ENCODE data around the gene EYA4.

EYA4 gene

GRCh38 chr6:133355922-133356321 is 114.8 kb downstream of the EYA4 start:
- Histone ChIP-seq H3K4me2 (ENCODE audit: low read length) (no peak overlapping the region), H3K9me2 (ENCODE audit: low read depth, low read length) (no peaks in the 10 kb centered on the region), H3K27me3 (ENCODE audit: insufficient read depth, low read length) (no peaks in the 10 kb centered on the region), H3F3A (ENCODE audit: insufficient read depth, low read length) (no peaks in the 10 kb centered on the region), H3K27ac (ENCODE audit: low read depth, low read length, poor library complexity, severe bottlenecking) (no peak overlapping the region), H3K4me3 (ENCODE audit: low read depth, low read length, poor library complexity, severe bottlenecking) (no peak overlapping the region), H3K79me2 (ENCODE audit: insufficient read depth, low read length) (no peaks in the 10 kb centered on the region), H3K9me3 (ENCODE audit: low read length) (no peaks in the 10 kb centered on the region), H4K20me1 (ENCODE audit: insufficient read depth, low read length) (no peaks in the 10 kb centered on the region), H3K36me3 (ENCODE audit: insufficient read depth, low read length) (no peaks in the 10 kb centered on the region), H3K4me1 (ENCODE audit: insufficient read depth, low read length, severe bottlenecking) (no peaks in the 10 kb centered on the region), H3K9ac (ENCODE audit: low read length) (no peak overlapping the region), H2AFZ (ENCODE audit: low read length) (no peak overlapping the region)
- no peak for TF ChIP-seq EZH2 (IDR thresholded peaks at IDR 0.05; ENCODE audit: borderline replicate concordance, low read length)
- no peak for TF ChIP-seq CTCF (IDR thresholded peaks at IDR 0.05; ENCODE audit: low read length)

- Histone ChIP-seq H3K27ac (ENCODE audit: low read depth, low read length, poor library complexity, severe bottlenecking) (no peak overlapping the region), H3F3A (ENCODE audit: insufficient read depth, low read length) (no peaks in the 10 kb centered on the region), H4K20me1 (ENCODE audit: insufficient read depth, low read length) (no peaks in the 10 kb centered on the region), H3K9me3 (ENCODE audit: low read length) (no peaks in the 10 kb centered on the region), H3K9me2 (ENCODE audit: low read depth, low read length) (no peaks in the 10 kb centered on the region), H3K27me3 (ENCODE audit: insufficient read depth, low read length) (no peaks in the 10 kb centered on the region), H3K4me3 (ENCODE audit: low read depth, low read length, poor library complexity, severe bottlenecking) (no peak overlapping the region), H3K9ac (ENCODE audit: low read length) (no peak overlapping the region), H3K36me3 (ENCODE audit: insufficient read depth, low read length) (no peaks in the 10 kb centered on the region), H3K79me2 (ENCODE audit: insufficient read depth, low read length) (no peaks in the 10 kb centered on the region), H3K4me2 (ENCODE audit: low read length) (no peak overlapping the region), H2AFZ (ENCODE audit: low read length) (no peak overlapping the region), H3K4me1 (ENCODE audit: insufficient read depth, low read length, severe bottlenecking) (no peaks in the 10 kb centered on the region)
- no peak for TF ChIP-seq EZH2 (IDR thresholded peaks at IDR 0.05; ENCODE audit: borderline replicate concordance, low read length)
- TF ChIP-seq CTCF (IDR thresholded peaks at IDR 0.05; ENCODE audit: low read length) = no peak
Observed at GRCh38 chr6:133358574-133359150, 117.5 kb downstream of the EYA4 start.

GRCh38 chr6:133359256-133359655 is 118.1 kb downstream of the EYA4 start:
- no peaks in the 10 kb centered on the region for H3K36me3 ChIP-seq (ENCODE audit: insufficient read depth, low read length)
- H3K27ac ChIP-seq (ENCODE audit: low read depth, low read length, poor library complexity, severe bottlenecking) = no peak overlapping the region
- no peaks in the 10 kb centered on the region for H3K9me3 ChIP-seq (ENCODE audit: low read length)
- no peaks in the 10 kb centered on the region for H3K9me2 ChIP-seq (ENCODE audit: low read depth, low read length)
- H4K20me1 ChIP-seq (ENCODE audit: insufficient read depth, low read length) = no peaks in the 10 kb centered on the region
- H3F3A ChIP-seq (ENCODE audit: insufficient read depth, low read length) = no peaks in the 10 kb centered on the region
- H3K27me3 ChIP-seq (ENCODE audit: insufficient read depth, low read length) = no peaks in the 10 kb centered on the region
- TF ChIP-seq EZH2 (IDR thresholded peaks at IDR 0.05; ENCODE audit: borderline replicate concordance, low read length) (no peak), CTCF (IDR thresholded peaks at IDR 0.05; ENCODE audit: low read length) (no peak)
- no peak overlapping the region for H3K9ac ChIP-seq (ENCODE audit: low read length)
- H3K4me1 ChIP-seq (ENCODE audit: insufficient read depth, low read length, severe bottlenecking) = no peaks in the 10 kb centered on the region
- no peak overlapping the region for H2AFZ ChIP-seq (ENCODE audit: low read length)
- no peak overlapping the region for H3K4me2 ChIP-seq (ENCODE audit: low read length)
- no peak overlapping the region for H3K4me3 ChIP-seq (ENCODE audit: low read depth, low read length, poor library complexity, severe bottlenecking)
- no peaks in the 10 kb centered on the region for H3K79me2 ChIP-seq (ENCODE audit: insufficient read depth, low read length)
